NCI-H1417 treated with DMSO at 0.1 percent for 48 hours (cell line): ENCODE results near the gene LEUTX.
"Not testable (repeated sequence)": the region's sequence is repeated elsewhere in the genome, so short reads cannot be mapped to it uniquely, and the experiment has no call there.

Experiments used
- DNase-seq: peaks from one replicate; lab custom pipeline; 2025; lab: John Stamatoyannopoulos, UW

Gene LEUTX, protein sequence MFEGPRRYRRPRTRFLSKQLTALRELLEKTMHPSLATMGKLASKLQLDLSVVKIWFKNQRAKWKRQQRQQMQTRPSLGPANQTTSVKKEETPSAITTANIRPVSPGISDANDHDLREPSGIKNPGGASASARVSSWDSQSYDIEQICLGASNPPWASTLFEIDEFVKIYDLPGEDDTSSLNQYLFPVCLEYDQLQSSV

DNA sequence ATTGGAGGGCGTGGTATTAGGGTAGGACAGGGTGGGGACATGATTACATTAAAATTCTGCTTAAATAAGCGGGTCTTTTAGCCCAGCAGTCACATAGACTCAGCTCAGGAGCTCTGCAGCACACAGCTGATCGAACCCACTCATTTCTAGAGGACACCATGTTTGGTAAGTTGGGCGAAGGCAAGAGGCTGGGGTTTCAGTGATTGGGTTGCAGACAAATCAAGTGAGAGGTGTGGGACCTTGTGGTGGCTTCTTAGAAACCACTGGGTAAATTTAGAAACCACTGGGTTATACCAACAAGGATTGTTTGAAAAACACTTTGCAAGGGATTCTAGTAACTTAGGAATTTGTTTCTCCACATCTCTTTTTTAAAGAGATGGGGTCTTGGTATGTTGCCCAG lies at the start of gene LEUTX:
Gene LEUTX, plus strand, starts transcription at position 92 of the 400 bp plus-strand sequence. Its CDS starts 67 bp downstream, at position 159.
- DNase-seq: no peak

DNA sequence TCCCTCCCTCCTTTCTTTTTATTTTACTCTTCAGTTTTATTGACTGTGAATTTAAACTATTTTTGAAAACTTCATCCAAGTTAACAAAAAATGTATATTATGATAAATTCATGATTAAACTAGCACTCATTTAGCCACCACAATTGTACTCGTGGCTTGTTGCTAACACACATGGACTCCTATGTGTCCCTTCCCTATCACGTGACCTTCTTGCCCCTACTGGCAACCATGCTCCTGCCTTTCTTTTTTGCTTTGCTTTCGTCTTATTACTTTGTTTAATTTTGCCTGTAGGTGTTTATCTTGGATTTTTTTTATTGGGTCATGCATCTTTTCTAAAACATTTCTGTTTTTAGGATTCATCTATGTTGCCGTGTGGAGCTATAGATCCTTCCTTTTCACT lies 49.1 kb upstream of the LEUTX start:
- no peak for DNase-seq

DNA sequence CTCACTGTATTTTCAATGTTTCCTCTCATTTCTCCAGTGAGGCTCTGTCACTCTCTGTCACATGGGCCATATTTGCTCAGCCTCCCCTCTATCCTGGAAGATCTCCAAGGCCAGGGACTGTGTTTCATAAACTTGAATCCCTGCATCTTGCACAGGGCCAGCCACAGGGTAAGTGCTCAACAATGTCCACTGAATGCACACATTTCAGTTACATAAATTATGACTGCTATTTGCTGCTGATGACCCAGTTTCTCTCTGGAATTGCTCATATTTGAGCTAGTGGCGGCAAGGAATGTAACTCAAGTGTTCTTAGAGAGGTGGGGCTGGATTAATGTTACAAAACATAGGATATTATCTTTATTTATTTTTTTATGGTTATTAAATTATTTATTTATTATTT lies 47.0 kb upstream of the LEUTX start:
- no peak for DNase-seq

DNA sequence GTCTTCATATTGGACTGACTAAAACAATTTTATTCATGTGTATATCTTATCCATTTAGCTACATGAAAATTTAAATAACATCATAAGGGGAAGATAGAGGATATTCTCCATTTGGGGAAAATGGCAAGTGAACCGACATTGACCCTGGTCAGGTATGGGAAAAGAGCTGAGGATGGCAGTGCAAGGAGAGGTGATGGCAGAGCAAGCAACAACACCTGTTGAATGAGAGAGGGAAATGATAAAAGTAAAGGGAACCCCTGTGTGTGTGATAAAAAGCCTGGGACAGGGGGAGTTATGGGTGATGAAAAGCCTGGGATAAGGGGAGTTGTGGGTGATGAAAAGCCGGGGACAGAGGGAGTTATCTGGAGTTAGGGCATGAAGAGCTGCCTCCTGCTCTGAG lies 44.8 kb upstream of the LEUTX start:
- DNase-seq: no peak

DNA sequence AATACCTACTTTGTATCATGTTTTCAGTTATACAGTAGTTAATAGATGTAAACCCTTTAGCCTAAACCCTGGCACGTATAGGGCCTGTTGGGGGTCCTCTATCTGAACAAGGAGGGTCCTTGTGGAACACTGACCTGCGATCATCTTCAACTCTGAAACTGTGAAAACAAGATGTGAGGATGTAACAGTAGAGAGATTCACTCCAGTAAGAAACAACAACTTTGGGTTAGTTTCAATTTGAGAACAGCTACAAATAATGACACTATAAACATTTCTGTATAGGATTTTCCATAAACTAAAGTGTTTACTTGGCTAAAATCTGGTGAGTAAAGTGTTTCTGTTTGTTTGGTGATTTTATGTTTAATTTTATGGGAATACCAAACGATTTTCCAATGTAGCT lies 43.0 kb upstream of the LEUTX start:
- DNase-seq: no peak

DNA sequence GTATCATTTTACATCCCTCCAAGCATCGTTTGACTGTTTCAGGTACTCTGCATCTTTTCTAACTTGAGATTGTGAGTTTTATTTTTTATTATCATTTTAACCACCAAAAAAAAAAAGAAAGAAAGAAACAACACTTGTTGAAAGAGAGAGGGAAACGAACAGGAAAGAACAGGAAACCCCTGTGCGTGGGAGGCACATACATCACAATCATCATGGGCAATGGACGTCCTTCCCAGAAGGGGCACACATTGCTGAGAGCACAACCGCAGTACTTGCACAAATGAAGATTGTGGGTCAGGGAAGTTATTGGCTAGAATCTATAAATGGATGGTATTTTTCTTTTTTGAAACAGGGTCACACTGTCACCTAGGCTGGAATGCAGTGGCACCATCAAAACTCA lies 42.6 kb upstream of the LEUTX start:
- DNase-seq: no peak

DNA sequence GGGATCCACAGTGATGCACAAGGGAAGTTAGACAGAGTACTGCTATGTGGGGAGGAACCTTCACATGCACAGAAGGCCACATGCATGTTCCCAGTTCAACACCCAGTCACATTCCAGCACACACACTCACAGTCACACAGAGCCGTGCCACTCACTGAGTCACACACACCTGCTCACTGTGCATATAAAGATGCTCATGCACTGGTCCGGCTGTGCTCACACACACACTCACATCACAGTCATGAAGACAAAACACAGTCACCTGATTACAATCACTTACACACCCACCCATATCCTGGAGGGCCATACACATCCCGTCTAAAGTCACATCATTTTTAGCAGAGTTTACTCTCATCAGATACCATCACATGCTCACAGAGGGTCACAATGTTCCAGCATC lies 41.3 kb upstream of the LEUTX start:
- no peak for DNase-seq

DNA sequence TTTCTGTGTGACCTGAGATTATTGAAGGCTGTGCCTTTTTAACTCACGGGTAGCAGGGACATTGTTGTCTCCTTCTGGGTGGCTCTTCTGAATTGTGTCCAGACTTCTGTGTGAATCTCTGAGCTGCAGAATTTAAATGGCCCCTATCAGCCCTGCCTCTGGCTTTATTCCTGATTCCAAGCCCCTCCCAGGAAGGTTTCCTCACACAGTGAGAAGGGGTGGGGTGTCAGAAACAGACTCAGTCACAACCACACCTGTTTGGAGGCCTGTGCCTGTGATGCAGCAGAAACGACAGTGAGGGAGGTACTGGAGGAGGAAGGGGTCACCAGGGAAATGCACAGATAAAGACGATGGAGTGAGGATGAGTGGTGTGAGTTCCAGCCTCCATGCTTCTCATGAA lies 40.8 kb upstream of the LEUTX start, which contains the start of gene CLC:
Gene CLC, minus strand, starts transcription at position 139 of the 400 bp plus-strand sequence. Its CDS starts 77 bp downstream, at position 62.
- no peak for DNase-seq

DNA sequence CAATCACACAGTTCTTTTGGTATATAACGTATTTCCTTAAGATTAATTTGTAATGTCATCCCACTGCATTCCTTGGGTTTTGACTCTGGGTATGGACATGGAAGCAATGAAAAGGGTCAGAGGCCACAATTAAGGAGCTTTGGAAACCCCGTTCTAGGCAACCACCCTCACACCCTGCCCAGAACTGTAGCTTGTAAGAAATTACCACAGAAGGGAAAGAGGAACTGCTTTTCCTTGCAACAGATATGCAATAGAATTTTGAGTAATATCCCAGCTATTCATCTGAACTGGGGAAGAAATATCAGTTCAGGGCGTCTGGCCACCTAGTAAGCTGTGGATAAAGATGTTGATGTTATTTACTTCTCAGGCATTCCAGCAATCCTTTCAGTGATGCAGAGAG lies 39.8 kb upstream of the LEUTX start:
- no peak for DNase-seq

DNA sequence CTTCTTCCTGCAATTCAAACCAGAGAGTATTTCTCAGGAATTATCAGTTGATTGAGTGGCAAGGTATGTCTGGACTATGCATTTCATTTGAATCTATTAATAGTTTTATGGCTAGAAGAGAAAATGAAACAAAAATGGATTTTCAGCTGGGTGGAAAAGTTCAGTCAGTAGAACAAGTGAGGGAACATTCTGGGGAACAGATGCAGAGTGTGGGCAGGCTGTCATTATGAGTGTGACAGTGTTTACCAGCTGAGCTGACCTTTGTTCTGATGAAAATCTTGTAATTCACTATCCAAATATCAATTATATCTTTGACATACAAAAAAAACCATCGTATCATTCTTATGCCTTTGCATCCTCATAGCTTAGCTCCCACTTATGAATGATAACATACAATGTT lies 38.3 kb upstream of the LEUTX start:
- no peak for DNase-seq

DNA sequence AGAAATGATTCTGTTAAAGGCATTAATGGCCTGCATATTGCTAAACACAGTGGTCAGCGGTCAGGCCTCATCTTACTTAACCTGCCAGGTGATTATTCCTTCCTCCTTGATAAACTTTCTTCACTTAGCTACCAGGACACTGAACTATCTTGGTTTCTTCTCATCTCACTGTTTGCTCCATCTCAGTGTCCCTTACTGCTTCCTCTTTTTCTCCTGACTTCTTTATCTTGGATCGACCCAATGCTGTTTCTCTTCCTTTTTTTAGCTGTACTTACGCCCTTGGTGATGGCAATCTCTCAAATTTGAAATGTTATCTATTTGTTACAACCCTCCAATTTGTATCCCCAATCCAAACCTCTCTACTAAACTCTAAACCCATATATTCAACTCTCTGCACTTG lies 33.0 kb upstream of the LEUTX start:
- no peak for DNase-seq

DNA sequence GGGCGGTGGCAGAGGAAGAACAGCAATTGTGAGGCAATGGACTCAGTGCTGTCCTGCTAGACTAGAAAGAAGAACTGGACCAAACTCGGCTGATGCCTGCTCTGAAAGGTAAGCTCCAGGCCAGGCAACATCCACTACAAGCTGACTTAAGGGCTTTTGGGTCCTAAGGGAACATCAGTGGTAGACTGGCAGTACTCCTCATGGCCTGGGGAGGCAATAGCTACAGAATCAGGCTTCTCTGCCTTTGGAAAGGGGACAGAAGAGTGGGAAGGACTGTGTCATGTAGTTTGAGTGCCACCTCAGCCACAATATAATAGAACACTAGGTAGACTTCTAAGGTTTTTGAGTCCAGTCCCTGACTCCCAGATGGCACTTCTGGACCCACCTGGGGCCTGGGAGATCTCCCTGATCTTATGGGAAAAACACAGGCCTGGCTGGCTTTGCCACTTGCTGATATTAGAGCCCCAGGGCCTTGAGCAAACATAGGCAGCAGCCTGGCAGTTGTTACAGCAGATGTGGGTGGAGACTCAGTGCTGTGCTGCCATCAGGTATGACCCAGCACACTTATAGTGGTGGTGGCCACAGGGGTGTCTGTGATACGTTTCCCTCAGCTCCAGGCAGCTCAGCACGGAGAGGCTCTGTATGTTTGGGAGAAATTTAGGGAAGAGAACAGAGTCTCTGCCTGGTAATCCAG lies 31.7 kb upstream of the LEUTX start:
- DNase-seq: no peak

DNA sequence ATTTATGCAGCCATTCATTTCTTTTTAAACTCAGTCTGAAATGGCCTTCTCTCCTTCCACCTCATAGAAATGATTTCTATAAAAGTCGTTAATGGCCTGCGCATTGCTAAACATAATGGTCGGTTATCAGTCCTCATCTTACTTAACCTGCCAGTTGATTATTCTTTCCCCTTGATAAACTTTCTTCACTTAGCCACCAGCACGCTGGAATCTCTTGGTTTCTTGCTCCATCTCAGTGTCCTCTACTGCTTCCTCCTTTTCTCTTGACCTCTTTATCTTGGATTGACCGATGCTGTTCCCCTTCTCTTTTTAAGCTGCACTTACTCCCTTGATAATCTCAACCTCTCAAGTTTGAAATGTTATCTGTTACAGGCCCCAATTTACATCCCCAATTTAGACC lies 28.7 kb upstream of the LEUTX start:
- no peak for DNase-seq

DNA sequence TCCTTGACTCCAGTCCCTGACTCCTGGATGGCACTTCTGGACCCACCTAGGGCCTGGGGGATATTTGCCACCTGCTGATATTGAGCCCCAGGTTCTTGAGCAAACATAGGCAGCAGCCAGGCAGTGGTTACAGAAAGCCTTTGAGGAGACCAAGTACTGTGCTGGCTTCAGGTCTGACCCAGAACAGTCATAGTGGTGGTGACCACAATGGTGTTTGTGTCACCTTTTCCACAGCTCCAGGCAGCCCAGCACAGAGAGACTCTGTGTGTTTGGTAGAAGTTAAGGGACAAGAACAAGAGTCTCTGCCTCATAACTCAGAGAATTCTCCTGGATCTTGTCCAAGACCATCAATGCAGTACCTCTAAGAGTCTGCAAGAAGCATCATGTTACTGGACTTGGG lies 26.3 kb upstream of the LEUTX start:
- no peak for DNase-seq

DNA sequence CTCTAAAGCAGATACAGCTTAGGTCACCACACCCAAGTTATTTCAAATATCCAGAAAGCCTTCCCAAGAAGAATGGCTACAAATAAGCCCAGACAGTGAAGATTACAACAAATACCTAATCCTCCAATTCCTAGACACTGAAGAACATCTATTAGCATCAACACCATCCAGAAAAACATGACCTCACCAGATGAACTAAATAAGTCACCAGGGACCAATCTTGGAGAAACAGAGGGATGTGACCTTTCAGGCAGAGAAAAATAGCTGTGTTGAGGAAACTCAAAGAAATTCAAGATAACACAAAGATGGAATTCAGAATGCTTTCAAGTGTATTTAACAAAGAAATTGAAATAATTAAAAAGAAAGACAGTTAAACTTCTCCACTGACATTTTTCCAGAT lies 25.9 kb upstream of the LEUTX start:
- DNase-seq: no peak

DNA sequence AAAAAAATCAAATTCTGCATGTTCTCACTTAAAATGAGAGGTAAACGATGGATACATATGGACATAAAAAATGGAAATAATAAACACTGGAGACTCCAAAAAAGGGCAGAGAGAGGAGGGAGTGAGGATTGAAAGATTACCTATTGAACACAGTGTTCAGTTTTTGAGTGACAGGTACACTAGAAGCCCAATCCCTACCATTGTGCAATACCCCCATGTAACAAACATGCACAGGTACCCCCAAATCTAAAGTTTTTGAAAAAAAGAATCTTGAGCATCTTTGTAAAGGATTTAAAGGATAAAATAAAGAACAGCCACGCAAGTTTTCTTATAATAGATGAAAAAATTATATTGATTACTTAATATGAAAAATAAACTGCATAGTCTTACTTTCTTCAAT lies 24.1 kb upstream of the LEUTX start:
- no peak for DNase-seq

DNA sequence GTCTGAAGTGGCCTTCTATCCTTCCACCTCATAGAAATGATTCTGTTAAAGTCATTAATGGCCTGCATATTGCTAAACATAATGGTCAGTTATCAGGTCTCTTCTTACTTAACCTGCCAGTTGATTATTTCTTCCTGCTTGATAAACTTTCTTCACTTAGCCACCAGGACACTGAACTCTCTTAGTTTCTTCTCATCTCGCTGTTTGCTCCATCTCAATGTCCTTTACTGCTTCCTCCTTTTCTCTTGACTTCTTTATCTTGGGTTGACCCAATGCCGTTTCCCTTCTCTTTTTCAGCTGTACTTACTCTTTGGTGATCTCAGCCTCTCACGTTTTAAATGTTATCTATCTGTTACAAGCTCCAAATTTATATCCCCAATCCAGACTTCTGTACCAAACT lies 23.7 kb upstream of the LEUTX start:
- no peak for DNase-seq

DNA sequence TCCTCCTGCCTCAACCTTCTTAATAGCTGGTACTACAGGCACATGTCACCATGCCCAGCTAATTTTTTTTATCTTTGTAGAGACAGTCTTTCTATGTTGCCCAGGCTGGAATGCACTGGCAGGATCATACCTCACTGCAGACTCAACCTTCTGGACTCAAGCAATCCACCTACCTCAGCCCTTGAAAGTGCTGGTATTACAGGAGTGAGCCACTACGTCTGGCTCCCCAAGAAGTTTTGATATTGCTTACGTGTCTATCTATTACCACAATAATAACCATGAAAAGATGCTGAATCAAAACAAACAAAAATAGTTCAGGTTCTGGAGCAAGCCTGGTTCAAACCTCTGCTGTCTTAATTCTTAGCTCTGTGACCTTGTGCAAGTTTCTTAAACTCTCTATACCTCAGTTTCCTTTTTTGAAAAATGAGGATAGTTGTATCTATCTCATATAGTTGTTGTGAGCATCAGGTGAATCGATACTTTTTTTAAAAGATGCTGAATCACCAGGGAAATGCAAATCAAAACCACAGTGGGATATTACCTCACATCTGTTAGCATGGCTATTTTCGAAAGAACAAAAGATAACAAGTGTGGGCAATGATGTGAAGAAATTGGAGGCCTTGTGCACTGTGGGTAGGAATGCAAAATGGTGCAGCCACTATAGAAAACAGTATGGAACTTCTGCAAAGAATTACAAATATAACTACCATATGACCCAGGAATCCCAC lies 19.0 kb upstream of the LEUTX start:
- no peak for DNase-seq

DNA sequence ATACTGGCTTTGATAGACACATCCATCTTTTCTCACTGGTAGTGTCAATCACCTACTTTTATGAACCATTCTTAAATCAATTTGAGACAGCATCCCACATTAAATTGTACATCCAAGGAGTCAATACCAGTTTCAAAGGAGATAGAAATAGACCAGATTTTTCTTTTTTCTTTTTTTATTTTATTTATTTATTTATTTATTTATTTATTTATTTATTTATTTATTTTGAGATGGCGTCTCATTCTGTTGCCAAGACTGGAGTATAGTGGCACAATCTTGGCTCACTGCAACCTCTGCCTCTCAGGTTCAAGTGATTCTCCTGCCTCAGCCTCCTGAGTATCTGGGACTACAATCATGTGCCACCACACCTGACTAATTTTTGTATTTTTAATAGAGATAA lies 16.8 kb upstream of the LEUTX start:
- DNase-seq: not testable (repeated sequence)

DNA sequence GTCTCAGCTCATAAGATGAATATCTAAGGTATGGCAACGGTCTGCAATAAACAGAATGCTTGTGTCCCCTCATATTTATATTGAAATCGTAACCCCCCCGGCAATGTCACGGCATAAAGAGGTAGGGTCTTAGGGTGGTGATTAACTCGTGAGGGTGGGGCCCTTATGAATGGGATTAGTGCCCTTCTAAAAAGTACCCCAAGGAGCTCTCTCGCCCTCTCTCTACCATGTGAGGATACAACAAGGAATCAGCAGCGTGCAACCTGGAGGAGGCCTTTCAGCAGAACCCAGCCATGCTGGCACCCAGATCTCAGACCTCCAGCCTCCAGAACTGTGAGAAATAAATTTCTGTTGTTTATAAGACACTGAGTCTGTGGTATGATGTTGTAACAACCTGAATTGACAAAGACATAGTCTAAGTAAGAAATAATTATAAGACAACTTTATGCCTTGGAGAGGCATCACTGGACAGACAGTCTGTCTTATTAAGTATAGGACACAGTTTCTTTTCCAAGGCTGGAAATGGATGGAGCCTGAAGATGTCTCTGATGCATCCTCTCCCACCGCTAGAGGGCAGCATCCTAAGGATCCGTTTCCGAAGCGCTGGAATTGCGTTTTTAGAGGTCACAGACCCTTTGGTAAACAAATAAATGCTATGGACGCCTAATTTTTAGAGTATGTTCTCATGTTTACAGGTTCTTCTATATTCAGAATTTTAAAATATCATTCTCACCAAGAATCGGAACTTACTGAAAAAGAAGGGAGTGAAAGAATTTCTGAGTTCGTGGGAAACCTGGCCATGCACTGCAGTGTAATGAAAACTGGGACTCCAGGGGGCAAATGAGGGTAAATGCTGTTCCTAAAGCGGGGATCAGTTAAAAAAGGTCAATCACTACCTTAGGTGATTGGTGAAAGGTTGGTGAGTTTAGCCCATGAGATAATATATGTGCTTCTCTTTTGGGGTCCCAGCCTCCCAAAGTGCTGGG lies 13.3 kb upstream of the LEUTX start:
- DNase-seq: no peak

DNA sequence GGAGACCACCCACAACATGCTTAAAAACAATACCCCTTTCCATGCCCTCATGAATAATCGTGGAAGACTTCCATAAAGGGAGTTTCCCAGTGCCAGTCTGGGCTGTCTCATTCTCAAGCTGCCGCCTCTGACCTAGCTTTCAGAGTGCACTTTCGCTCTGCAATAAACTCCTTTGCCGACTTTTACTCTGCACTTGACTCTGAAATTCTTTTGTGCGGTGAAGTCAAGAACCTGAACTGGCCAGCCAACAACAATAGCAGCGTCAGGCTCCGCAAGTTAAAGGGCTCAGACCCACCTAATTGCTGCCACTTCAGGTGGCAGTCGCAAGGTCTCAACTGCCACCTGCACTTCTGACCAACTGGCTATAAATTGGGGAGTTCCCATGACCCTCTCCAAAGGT lies 10.3 kb upstream of the LEUTX start:
- DNase-seq: no peak

DNA sequence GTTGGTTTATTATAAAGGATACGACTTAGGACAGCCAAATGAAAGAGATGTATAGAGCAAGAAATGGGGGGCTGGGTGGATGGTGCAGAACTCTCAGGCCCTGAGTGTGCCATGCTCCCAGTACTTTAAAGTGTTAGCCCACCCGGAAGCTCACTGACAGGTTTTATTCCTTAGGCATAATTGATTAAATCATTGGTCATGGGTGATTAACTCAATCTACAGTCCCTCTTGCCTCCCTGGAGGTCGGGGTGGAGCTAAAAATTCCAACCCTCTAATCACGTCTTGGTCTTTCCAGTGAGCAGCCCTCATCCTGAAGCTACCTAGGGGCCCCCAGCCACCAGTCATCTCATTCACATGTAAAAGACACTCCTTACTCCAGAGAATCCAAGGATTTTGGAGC lies 9.9 kb upstream of the LEUTX start:
- DNase-seq: no peak
